ENCODE measurements around the gene ASB16. TPM values are rescaled to one million over a fixed set of nuclear protein-coding genes. Genes with fewer than 3 reads are reported as not detected.
A peak's percentile ranks its signal among the peaks of the same experiment; 100 is the strongest.

The ASB16 gene
- total and polyA plus RNA-seq, 9 of the 15 experiments (the other 6 are each of a cell fraction or from before 2014, with no cell fraction given) = 0.03 to 0.07 TPM; not detected in 7

- POLR2A ChIA-PET = interaction anchor here (0.7 to 2.3 kb wide), 6 partner anchors 9 to 171 kb away, joined by 3 to 11 read pairs (median 4); partner anchors contain the start of gene TMUB2
- TF ChIP-seq CHD1 (IDR thresholded peaks at IDR 0.05; ENCODE audit: low read length) = no peak
- TF ChIP-seq NFIC (IDR thresholded peaks at IDR 0.05) = peak; percentile 52
- 0 out of 2 replicates have a peak, but pooled peaks have one; percentile 6 for TF ChIP-seq SP1 (CRISPR knock-in tag; IDR thresholded peaks at IDR 0.05)
- TF ChIP-seq YBX1 (IDR thresholded peaks at IDR 0.05) = no peak
- TF ChIP-seq ATF3 (IDR thresholded peaks at IDR 0.05) = peak; percentile 85
- TF ChIP-seq ATF3 (CRISPR knock-in tag; conservative IDR thresholded peaks at IDR 0.05) = no peak
- no peak for TF ChIP-seq ZNF655 (CRISPR knock-in tag; IDR thresholded peaks at IDR 0.05)
- no peak for TF ChIP-seq ZNF699 (CRISPR knock-in tag; IDR thresholded peaks at IDR 0.05; ENCODE audit: insufficient replicate concordance)
- no peak for TF ChIP-seq E2F3 (CRISPR knock-in tag; IDR thresholded peaks at IDR 0.05)
- peak; percentile 85 for TF ChIP-seq NR2C2 (CRISPR knock-in tag; IDR thresholded peaks at IDR 0.05)
- TF ChIP-seq NR2C2 (tag; IDR thresholded peaks at IDR 0.05) = peak; percentile 97
- no peak for TF ChIP-seq PHB (CRISPR knock-in tag; IDR thresholded peaks at IDR 0.05)
- TF ChIP-seq HMBOX1 (IDR thresholded peaks at IDR 0.05) = no peak
- TF ChIP-seq JUN (IDR thresholded peaks at IDR 0.05; ENCODE audit: borderline replicate concordance, low read depth, low read length) = peak; percentile 82
- no peak for TF ChIP-seq JUN (CRISPR knock-in tag; IDR thresholded peaks at IDR 0.05; ENCODE audit: borderline replicate concordance)
- 0 out of 2 replicates have a peak, but pooled peaks have one; percentile 23 for TF ChIP-seq HDAC2 (IDR thresholded peaks at IDR 0.05)
- TF ChIP-seq MTA2 (IDR thresholded peaks at IDR 0.05; ENCODE audit: low read depth) = 0 out of 2 replicates have a peak, but pooled peaks have one; percentile 17
- no peak for TF ChIP-seq ELF1 (tag; IDR thresholded peaks at IDR 0.05)
- TF ChIP-seq MYNN (IDR thresholded peaks at IDR 0.05) = peak; percentile 22; the same call in 1 of the 2 replicates
- TF ChIP-seq MYNN (CRISPR knock-in tag; IDR thresholded peaks at IDR 0.05) = no peak
- TF ChIP-seq CBX5 (IDR thresholded peaks at IDR 0.05; ENCODE audit: borderline replicate concordance, low read depth) = no peak
- TF ChIP-seq GATA2 (CRISPR knock-in tag; IDR thresholded peaks at IDR 0.05) = no peak
- TF ChIP-seq FOSL1 (tag; conservative IDR thresholded peaks at IDR 0.05) = peak; percentile 94
These were observed 34.0 kb downstream of the ASB16 start for GRCh38 chr17:44204441-44204882.

More at GRCh38 chr17:44204441-44204882, 34.0 kb downstream of the ASB16 start:
- ATAC-seq (0 out of 3 replicates have a peak, but pooled peaks have one; percentile 2), FAIRE-seq (peak; percentile 97), DNase-seq (ENCODE audit: extremely low read depth in 1 of 4, low spot score in 3 of 4) (peak in 3 of 4 experiments; percentile 27 to 80 (median 51))
- CTCF ChIA-PET (ENCODE audit: low intra/inter-chr PET ratio) = interaction anchor here (1.5 kb wide), 1 partner anchor 127 kb away, joined by 4 read pairs; no protein-coding TSS in a partner anchor
- H3K9ac ChIP-seq (ENCODE audit: insufficient read depth in 1 of 2, low read depth in 2 of 2, low read length in 2 of 2) = no peak overlapping the region
- no peak overlapping the region for H3K4me3 ChIP-seq
- no peaks in the 10 kb centered on the region; the same call in 2 of the 3 replicates for H3K79me2 ChIP-seq (ENCODE audit: control insufficient read depth, insufficient read depth, low read length)
- H3K4me2 ChIP-seq (ENCODE audit: insufficient read depth, low read length) = peak overlapping the region; percentile 22; the same call in 1 of the 2 replicates
- H4K20me1 ChIP-seq (replicated peaks; ENCODE audit: control insufficient read depth, insufficient read depth, low read length) = no peaks in the 10 kb centered on the region; the same call in 1 of the 2 replicates
- no peaks in the 10 kb centered on the region for H3K27me3 ChIP-seq (ENCODE audit: control insufficient read depth in 2 of 2, insufficient read depth in 2 of 2, low read length in 2 of 2)
- in situ Hi-C loops (cut with MboI) = loop anchor here (5.0 kb wide), 1 partner anchor 313 kb away; no protein-coding TSS in a partner anchor
- 10% methylated on average over 5 of the region's 5 CpGs for WGBS (ENCODE audit: insufficient coverage, low coverage, missing lambda C conversion rate)
- H2AFZ ChIP-seq (ENCODE audit: low read depth, low read length) = no peak overlapping the region
- H3K9me3 ChIP-seq (replicated peaks; ENCODE audit: control insufficient read depth, insufficient read depth, low read depth, low read length) = no peaks in the 10 kb centered on the region
- peaks cover 30% of the 10 kb centered on the region for H3K36me3 ChIP-seq (ENCODE audit: control insufficient read depth, insufficient read depth, low read length)
- BruUV-seq (replicated peaks) = no TSS peak
- no peaks in the 10 kb centered on the region for H3K9me1 ChIP-seq (ENCODE audit: control insufficient read depth, insufficient read depth, low read length)
- intact Hi-C loops (cut with micrococcal nuclease) = no loop called here
- H3K4me1 ChIP-seq (replicated peaks in 1 of 2; ENCODE audit: control insufficient read depth in 2 of 2, insufficient read depth in 2 of 2, low read length in 2 of 2) = peaks cover 31% of the 10 kb centered on the region in 2 experiments
- H3K27ac ChIP-seq (ENCODE audit: extremely low read depth, low read depth, low read length) = no peak overlapping the region
